Common myeloid progenitor, CD34-positive (primary cell): Measurements from ENCODE around the gene ABCD4.
"Not testable (repeated sequence)": the region's sequence is repeated elsewhere in the genome, so short reads cannot be mapped to it uniquely, and the experiment has no call there.

Source experiments
- CTCF ChIA-PET: fragments of 350-600 bp; sonication (Branson Sonifier 250); formaldehyde crosslinking; loops from one replicate; lab custom pipeline; 2021; ENCODE audit warnings: antibody characterized with exemption; lab: Charles Lee
- POLR2A ChIA-PET: fragments of 350-600 bp; sonication (Branson Sonifier 250); formaldehyde crosslinking; loops from one replicate; lab custom pipeline; 2021; ENCODE audit warnings: antibody characterized with exemption; lab: Charles Lee
- DNase-seq, 3 donors: peaks; one replicate each; pipeline versions ENCODE4 v3.0.0 to v3.0.0-alpha.2; 2013
- H3K27ac ChIP-seq, 2 experiments: 1 replicate in 1 of 2; 2 replicates in 1 of 2; pipeline ENCODE4 v1.7.0; 2013; ENCODE audit warnings: inconsistent platforms in 2 of 2, low read length in 2 of 2, mild to moderate bottlenecking in 2 of 2, low read depth in 1 of 2, moderate library complexity in 1 of 2; ENCODE audit not compliant: severe bottlenecking in 2 of 2, insufficient read depth in 1 of 2, poor library complexity in 1 of 2
- H3K27me3 ChIP-seq, 5 experiments: replicated peaks in 2 of 5; 1 replicate in 3 of 5; 2 replicates in 2 of 5; pipeline versions ENCODE4 v1.6.1 to v1.7.0; 2013; ENCODE audit warnings: low read length in 4 of 5, mild to moderate bottlenecking in 2 of 5, moderate library complexity in 2 of 5, inconsistent platforms in 1 of 5; ENCODE audit not compliant: insufficient read depth in 5 of 5, control insufficient read depth in 4 of 5
- H3K36me3 ChIP-seq, 4 experiments: 1 replicate in 2 of 4; 2 replicates in 2 of 4; pipeline versions ENCODE4 v1.6.1 to v1.7.0; 2013; ENCODE audit warnings: low read length in 3 of 4, control low read depth in 1 of 4, mild to moderate bottlenecking in 1 of 4; ENCODE audit not compliant: control insufficient read depth in 4 of 4, insufficient read depth in 4 of 4
- H3K4me1 ChIP-seq, 4 experiments: 1 replicate in 3 of 4; 2 replicates in 1 of 4; pipeline versions ENCODE4 v1.6.1 to v1.7.1; 2013; ENCODE audit warnings: low read length in 3 of 4, mild to moderate bottlenecking in 3 of 4, control low read depth in 1 of 4, inconsistent platforms in 1 of 4, moderate library complexity in 1 of 4; ENCODE audit not compliant: control insufficient read depth in 4 of 4, insufficient read depth in 4 of 4; ENCODE audit errors: control extremely low read depth in 1 of 4
- H3K4me3 ChIP-seq, 7 experiments: 1 replicate in 4 of 7; 2 replicates in 3 of 7; pipeline versions ENCODE4 v1.5.1 to v1.7.0; 2013; ENCODE audit warnings: mild to moderate bottlenecking in 7 of 7, low read length in 6 of 7, moderate library complexity in 6 of 7, inconsistent platforms in 2 of 7, low read depth in 2 of 7, control low read depth in 1 of 7; ENCODE audit not compliant: insufficient read depth in 4 of 7, control insufficient read depth in 1 of 7; ENCODE audit errors: extremely low read depth in 1 of 7
- H3K9me3 ChIP-seq, 5 experiments: 1 replicate in 4 of 5; 2 replicates in 1 of 5; pipeline versions ENCODE4 v1.6.1 to v1.7.1; 2013; ENCODE audit warnings: low read length in 4 of 5, mild to moderate bottlenecking in 2 of 5, inconsistent platforms in 1 of 5, low read depth in 1 of 5, moderate library complexity in 1 of 5; ENCODE audit not compliant: control insufficient read depth in 4 of 5, insufficient read depth in 2 of 5; ENCODE audit errors: control extremely low read depth in 1 of 5
- WGBS: methylation state at CpG from one replicate; pipeline ENCODE4 v1.1.5; 2013; ENCODE audit not compliant: insufficient coverage; 5-methylcytosine and 5-hydroxymethylcytosine counted together

Gene ABCD4

DNA sequence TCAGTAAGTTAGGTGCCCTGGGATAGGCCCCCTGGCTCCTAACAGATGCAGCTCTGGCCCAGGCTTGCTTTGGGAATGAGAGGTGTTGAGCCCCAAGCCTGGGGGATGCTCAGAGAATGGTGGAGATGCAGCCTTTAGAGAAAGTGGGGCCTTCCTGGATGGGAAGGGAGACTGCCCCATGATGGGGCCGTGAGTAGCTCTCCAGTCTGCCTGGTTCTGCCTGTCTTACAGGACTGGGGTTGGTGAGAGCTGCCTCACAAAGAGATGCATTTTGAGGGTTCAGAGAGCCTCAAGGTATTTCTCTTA, 45.0 kb upstream of the ABCD4 start:
- Histone ChIP-seq H3K27me3 (no peaks in the 10 kb centered on the region), H3K27ac (no peak overlapping the region), H3K4me3 (no peak overlapping the region), H3K9me3 (no peaks in the 10 kb centered on the region), H3K4me1 (peaks cover 0 to 3% (median 1%) of the 10 kb centered on the region in 4 experiments), H3K36me3 (no peaks in the 10 kb centered on the region)
- no peak for DNase-seq
- POLR2A ChIA-PET: no interaction called here
- WGBS: 100% methylated on average over 1 of the region's 1 CpG
- CTCF ChIA-PET: interaction anchor here (1.3 kb wide), 1 partner anchor 43 kb away, joined by 3 read pairs; no protein-coding TSS in a partner anchor

- 100% methylated on average over 4 of the region's 7 CpGs for WGBS
- Histone ChIP-seq H3K9me3 (no peaks in the 10 kb centered on the region), H3K27me3 (no peaks in the 10 kb centered on the region), H3K4me1 (peaks cover 0 to 3% (median 1%) of the 10 kb centered on the region in 4 experiments), H3K27ac (no peak overlapping the region), H3K36me3 (no peaks in the 10 kb centered on the region), H3K4me3 (no peak overlapping the region)
- ChIA-PET POLR2A (no interaction called here), CTCF (interaction anchor here (1.3 kb wide), 1 partner anchor 42 kb away, joined by 3 read pairs; no protein-coding TSS in a partner anchor)
- no peak for DNase-seq
Measured at GRCh38 chr14:74347097-74347794, 44.5 kb upstream of the ABCD4 start.

DNA sequence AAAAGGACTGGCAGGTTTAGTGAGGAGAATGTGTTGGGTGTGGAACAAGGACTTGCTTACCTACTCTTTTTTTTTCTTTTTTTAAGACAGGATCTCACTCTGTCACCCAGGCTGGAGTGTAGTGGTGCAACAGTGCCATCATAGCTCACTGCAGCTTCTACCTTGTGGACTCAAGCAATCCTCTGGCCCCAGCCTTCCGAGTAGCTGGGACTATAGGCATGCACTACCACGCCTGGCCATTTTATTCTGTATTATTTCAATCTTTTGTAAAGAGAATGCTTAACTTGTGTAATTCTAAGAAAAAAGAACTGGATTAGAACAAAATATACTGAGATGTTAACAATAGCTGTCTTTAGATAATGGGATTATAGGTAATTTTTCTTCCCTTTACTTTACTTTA, 43.6 kb upstream of the ABCD4 start:
- WGBS: 100% methylated on average over 1 of the region's 2 CpGs
- DNase-seq: no peak
- H3K4me1 ChIP-seq: peaks cover 0 to 3% (median 1%) of the 10 kb centered on the region in 4 experiments
- ChIA-PET CTCF (no interaction called here), POLR2A (no interaction called here)
- H3K27me3 ChIP-seq: no peaks in the 10 kb centered on the region
- H3K27ac ChIP-seq: no peak overlapping the region
- H3K9me3 ChIP-seq: no peaks in the 10 kb centered on the region
- no peak overlapping the region for H3K4me3 ChIP-seq
- H3K36me3 ChIP-seq: no peaks in the 10 kb centered on the region

GRCh38 chr14:74333909-74334308, 31.2 kb upstream of the ABCD4 start:
- 24% methylated on average over 2 of the region's 4 CpGs for WGBS
- DNase-seq: peak in 2 of 3 donors; percentile 13 to 17
- POLR2A ChIA-PET: no interaction called here

GRCh38 chr14:74329950-74330552, 27.3 kb upstream of the ABCD4 start:
- H3K4me1 ChIP-seq, DNase-seq, H3K4me3 ChIP-seq, H3K27ac ChIP-seq, H3K9me3 ChIP-seq, H3K36me3 ChIP-seq, POLR2A ChIA-PET, H3K27me3 ChIP-seq: not testable (repeated sequence)
- CTCF ChIA-PET: interaction anchor here (0.6 to 1.1 kb wide), 2 partner anchors 11 to 91 kb away, joined by 3 read pairs; no protein-coding TSS in a partner anchor
- 100% methylated on average over 4 of the region's 9 CpGs for WGBS

More at GRCh38 chr14:74333909-74334308, 31.2 kb upstream of the ABCD4 start:
- Histone ChIP-seq H3K9me3 (no peaks in the 10 kb centered on the region), H3K4me3 (no peak overlapping the region), H3K27me3 (peaks cover 0 to 4% (median 0%) of the 10 kb centered on the region in 5 experiments), H3K36me3 (no peaks in the 10 kb centered on the region), H3K27ac (no peak overlapping the region), H3K4me1 (no peaks in the 10 kb centered on the region)
- CTCF ChIA-PET: interaction anchor here (0.9 kb wide), 1 partner anchor 10 kb away, joined by 3 read pairs; no protein-coding TSS in a partner anchor

DNA sequence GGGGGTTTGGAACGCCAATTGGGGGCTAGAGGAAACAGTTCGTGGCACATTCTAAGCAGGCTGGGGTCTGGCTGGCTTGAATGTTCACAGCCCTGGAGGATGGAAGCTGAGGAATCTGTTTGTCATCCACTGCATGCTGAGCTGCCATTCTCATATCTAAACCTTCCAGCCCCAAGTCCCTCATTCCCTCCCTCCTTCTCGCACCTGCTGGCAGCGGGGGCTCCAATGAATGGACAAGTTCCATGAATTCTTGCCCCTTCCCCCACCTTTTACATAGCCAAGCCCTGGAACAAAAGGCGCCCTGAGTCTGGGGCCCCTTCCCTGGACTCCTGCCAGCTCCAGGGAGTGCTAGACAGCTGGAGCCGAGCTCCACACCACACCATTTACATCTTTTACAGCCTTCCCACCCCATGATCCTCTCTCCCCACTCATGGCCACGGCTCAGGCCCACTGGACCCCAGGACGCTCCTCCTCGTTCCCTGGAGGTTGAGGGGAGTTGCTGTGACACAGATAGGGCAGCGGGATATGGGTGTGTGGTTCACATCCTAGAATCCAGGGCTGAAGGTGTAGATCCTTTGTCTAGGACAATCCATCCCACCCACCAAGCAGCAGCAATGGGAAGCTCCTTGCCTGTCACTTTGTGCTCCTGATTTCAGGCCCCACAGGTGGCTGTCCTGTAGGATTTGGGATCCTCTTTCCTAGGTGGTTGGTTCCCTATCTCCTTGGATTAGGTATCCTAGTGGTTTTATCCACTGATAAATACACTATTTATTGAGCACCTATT, 23.8 kb upstream of the ABCD4 start:
- DNase-seq: no peak
- 65% methylated on average over 5 of the region's 10 CpGs for WGBS
- ChIA-PET CTCF (interaction anchor here (1.6 kb wide), 1 partner anchor 33 kb away, joined by 6 read pairs; no protein-coding TSS in a partner anchor), POLR2A (interaction anchor here (0.6 kb wide), 1 partner anchor 14 kb away, joined by 3 read pairs; no protein-coding TSS in a partner anchor)
- Histone ChIP-seq H3K9me3 (no peaks in the 10 kb centered on the region), H3K4me3 (no peak overlapping the region), H3K4me1 (no peaks in the 10 kb centered on the region), H3K27ac (no peak overlapping the region), H3K36me3 (no peaks in the 10 kb centered on the region), H3K27me3 (no peaks in the 10 kb centered on the region)
